ENCODE results near the gene ATP6V0C. TPM values are rescaled to one million over a fixed set of nuclear protein-coding genes. Genes with fewer than 3 reads are reported as not detected.

ATP6V0C gene
- total RNA-seq, 1 experiment from 2014 or later: 67.4 TPM

DNA sequence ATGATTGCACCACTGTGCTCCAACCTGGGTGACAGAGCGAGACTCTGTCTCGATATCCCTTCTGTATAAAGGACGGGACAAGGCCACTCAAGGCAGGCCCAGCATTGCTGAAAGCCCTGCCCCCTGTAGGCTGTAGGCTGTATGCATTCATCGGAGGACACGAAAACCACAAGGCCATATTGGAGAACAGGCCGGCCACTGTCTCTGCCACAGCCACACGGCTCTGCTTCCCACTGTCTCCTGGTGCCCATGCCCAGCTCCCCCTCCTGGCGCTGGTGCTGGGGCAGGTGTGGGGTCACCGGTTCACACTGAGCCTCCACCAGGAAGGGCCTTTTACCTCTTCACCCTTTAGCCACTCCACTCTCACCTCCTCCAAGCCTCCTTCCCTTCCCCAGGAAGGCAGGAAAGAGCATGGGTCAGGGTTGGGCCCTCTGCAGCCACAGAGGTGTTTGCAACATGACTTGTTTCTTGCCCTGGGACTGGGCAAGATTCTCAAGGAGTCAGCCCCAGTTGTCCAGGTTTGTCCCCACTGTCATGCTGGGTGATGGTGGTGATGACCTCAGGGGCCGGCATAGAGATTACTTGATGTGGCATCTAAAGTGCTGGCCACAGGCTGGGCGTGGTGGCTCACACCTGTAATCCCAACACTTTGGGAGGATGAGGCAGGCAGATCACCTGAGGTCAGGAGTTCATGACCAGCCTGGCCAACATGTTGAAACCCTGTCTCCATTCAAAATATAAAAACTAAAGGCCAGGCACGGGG is 47.9 kb upstream of the ATP6V0C start:
- Histone ChIP-seq H2AFZ (ENCODE audit: low read length) (no peak overlapping the region), H3K4me2 (ENCODE audit: low read length) (no peak overlapping the region), H3K9me3 (ENCODE audit: low read length) (no peaks in the 10 kb centered on the region), H3K9me2 (replicated peaks; ENCODE audit: low read length) (no peaks in the 10 kb centered on the region), H3K36me3 (ENCODE audit: low read depth, low read length) (no peaks in the 10 kb centered on the region), H3K4me1 (ENCODE audit: insufficient read depth, low read length) (peaks cover 12% of the 10 kb centered on the region; the same call in 1 of the 2 replicates), H3K27me3 (ENCODE audit: low read length) (no peaks in the 10 kb centered on the region), H3K4me3 (ENCODE audit: low read length) (no peak overlapping the region), H3K27ac (ENCODE audit: low read length) (no peak overlapping the region), H3K9ac (ENCODE audit: low read length) (no peak overlapping the region), H3K79me2 (ENCODE audit: low read length) (peaks cover 8% of the 10 kb centered on the region), H4K20me1 (ENCODE audit: low read length) (no peaks in the 10 kb centered on the region), H3F3A (ENCODE audit: low read length, unreplicated experiment) (no peaks in the 10 kb centered on the region)
- intact Hi-C loops (cut with micrococcal nuclease): no loop called here
- POLR2A ChIA-PET (ENCODE audit: unreplicated experiment): no interaction called here
- ATAC-seq: no peak
- BruUV-seq (replicated peaks): no TSS peak
- no peak for TF ChIP-seq EZH2phosphoT487 (IDR thresholded peaks at IDR 0.05; ENCODE audit: borderline replicate concordance, low read length)
- TF ChIP-seq, protein P1, sequence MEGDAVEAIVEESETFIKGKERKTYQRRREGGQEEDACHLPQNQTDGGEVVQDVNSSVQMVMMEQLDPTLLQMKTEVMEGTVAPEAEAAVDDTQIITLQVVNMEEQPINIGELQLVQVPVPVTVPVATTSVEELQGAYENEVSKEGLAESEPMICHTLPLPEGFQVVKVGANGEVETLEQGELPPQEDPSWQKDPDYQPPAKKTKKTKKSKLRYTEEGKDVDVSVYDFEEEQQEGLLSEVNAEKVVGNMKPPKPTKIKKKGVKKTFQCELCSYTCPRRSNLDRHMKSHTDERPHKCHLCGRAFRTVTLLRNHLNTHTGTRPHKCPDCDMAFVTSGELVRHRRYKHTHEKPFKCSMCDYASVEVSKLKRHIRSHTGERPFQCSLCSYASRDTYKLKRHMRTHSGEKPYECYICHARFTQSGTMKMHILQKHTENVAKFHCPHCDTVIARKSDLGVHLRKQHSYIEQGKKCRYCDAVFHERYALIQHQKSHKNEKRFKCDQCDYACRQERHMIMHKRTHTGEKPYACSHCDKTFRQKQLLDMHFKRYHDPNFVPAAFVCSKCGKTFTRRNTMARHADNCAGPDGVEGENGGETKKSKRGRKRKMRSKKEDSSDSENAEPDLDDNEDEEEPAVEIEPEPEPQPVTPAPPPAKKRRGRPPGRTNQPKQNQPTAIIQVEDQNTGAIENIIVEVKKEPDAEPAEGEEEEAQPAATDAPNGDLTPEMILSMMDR (conservative IDR thresholded peaks at IDR 0.05; ENCODE audit: low read depth, low read length): no peak; the same call in 1 of the 2 replicates
- TF ChIP-seq EZH2 (IDR thresholded peaks at IDR 0.05; ENCODE audit: low read length, unreplicated experiment): no peak
- peak; percentile 4 for DNase-seq
- CTCF ChIA-PET: no interaction called here

DNA sequence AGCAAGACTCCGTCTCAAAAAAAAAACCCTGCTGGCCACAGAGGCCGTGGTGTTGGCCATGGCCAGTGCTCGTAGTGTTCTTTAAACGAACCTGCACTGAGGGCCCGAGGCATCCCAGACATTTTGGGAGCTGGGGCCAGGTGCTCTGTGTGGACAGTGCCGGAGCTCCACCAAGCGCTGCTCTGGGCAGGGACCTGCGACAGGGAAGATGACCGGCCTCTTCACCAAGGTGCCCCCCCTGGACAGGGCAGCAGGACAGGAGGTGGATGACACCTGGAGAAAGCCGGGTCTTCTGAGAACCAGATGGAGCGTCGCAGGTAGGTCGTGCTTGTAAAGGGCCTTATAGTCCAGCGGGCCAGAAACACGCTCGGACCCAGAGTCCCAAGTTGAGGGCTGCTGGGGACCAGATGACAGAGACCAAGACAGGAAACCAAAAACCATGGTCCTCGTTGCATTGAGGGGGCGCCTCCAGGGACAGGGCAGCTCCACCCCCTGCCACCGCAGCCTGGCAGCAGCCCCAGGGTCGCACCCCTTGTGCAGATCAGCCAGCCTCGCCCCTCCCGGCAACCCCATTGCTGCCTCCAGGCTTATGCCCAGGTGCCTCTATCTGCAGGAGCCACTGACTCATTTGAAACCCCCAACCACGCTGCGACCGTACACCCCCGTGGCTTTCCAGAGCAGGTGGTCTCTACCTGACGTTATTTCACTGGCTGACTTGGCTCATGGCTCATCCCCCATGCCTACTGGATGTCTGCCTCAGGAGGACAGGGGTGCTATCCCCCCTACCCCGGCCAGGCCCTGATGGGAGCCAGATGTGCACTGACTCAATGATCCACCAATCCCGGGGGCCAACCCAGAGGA is 46.9 kb upstream of the ATP6V0C start:
- no peak for DNase-seq
- TF ChIP-seq EZH2phosphoT487 (IDR thresholded peaks at IDR 0.05; ENCODE audit: borderline replicate concordance, low read length): no peak
- TF ChIP-seq, protein P1 (conservative IDR thresholded peaks at IDR 0.05; ENCODE audit: low read depth, low read length): no peak
- no peak for TF ChIP-seq EZH2 (IDR thresholded peaks at IDR 0.05; ENCODE audit: low read length, unreplicated experiment)
- no peaks in the 10 kb centered on the region for H3K27me3 ChIP-seq (ENCODE audit: low read length)
- ChIA-PET POLR2A (ENCODE audit: unreplicated experiment) (no interaction called here), CTCF (no interaction called here)
- no peaks in the 10 kb centered on the region for H4K20me1 ChIP-seq (ENCODE audit: low read length)
- no peak overlapping the region for H3K4me2 ChIP-seq (ENCODE audit: low read length)
- no peak for ATAC-seq
- H3K36me3 ChIP-seq (ENCODE audit: low read depth, low read length): no peaks in the 10 kb centered on the region
- no peaks in the 10 kb centered on the region for H3K9me3 ChIP-seq (ENCODE audit: low read length)
- peaks cover 9% of the 10 kb centered on the region; the same call in 1 of the 2 replicates for H3K4me1 ChIP-seq (ENCODE audit: insufficient read depth, low read length)
- no peaks in the 10 kb centered on the region for H3K9me2 ChIP-seq (replicated peaks; ENCODE audit: low read length)
- no peaks in the 10 kb centered on the region for H3F3A ChIP-seq (ENCODE audit: low read length, unreplicated experiment)
- no TSS peak for BruUV-seq (replicated peaks)
- H3K9ac ChIP-seq (ENCODE audit: low read length): no peak overlapping the region
- H2AFZ ChIP-seq (ENCODE audit: low read length): no peak overlapping the region
- no peak overlapping the region for H3K27ac ChIP-seq (ENCODE audit: low read length)
- no peak overlapping the region for H3K4me3 ChIP-seq (ENCODE audit: low read length)
- intact Hi-C loops (cut with micrococcal nuclease): no loop called here
- no peaks in the 10 kb centered on the region for H3K79me2 ChIP-seq (ENCODE audit: low read length)

Measured in PC-3 (cell line).